GM19463 (cell line): ENCODE data around the gene SYK.
A peak's percentile ranks its signal among the peaks of the same experiment; 100 is the strongest.
"Not testable (repeated sequence)": the region's sequence is repeated elsewhere in the genome, so short reads cannot be mapped to it uniquely, and the experiment has no call there.

Experiments used
- ATAC-seq: cut with Tn5 transposase; IDR thresholded peaks from one replicate; pipeline ENCODE4 v1.9.1; 2021; ENCODE audit warnings: mild to moderate bottlenecking, moderate library complexity; ENCODE audit not compliant: unreplicated experiment

The SYK gene

DNA sequence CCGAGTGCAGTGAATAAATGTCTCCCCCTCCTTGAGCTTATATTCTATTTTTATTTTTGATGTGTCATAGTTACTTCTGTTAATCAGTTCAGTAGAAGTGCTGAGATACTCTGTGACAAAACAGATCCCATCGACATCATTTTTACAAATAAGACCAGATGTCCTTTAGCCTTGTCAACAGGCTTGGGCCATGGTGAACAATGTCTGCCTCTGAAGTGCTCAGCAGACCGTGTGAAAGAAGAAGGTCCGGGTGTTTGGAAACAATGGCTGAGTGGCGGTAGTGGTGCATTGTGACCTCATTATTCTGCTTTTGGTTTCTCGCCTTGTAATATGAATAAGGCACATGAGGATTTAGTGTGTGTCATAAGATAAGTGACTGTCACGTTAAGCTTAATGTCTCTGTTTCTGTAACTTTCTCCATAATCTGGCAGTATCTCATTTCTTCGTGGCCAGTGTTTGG, 71.2 kb downstream of the SYK start:
- ATAC-seq: no peak

DNA sequence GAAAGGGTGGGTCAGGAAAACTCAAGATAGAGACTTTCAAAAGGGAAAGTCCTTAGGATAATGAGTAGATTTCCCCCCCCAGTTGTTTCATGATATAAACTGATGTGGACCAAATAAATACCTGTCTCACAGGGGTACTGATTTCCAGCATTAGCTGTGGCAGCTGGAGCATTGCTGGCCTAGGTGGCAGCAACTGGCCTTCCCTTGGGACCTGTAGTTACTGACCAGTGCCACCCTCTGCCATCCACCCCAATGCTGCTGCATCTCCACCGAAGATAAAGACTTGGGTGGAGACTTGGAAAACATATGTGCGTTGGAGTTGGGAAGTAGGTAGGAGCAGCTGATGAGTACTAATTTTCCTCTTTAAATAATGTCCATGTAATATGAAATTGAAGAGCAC, 71.8 kb downstream of the SYK start:
- no peak for ATAC-seq

DNA sequence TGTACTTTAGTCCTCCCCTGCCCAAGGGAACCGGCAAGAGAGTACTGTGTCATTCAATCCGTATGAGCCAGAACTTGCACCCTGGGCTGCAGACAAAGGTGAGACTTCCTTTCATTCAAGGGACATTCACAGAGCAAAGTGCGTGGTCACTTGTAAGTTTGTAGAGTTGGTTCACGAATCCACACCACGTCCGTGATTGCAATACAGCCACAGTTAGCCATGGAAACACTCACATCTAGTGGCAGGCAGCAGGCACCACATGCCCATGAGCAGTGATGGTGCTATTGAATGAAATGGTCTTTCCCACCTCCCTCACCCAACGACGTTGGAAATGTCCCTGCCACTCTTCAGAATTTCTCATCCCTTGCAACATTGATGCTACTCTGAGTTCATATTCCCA, 72.6 kb downstream of the SYK start:
- no peak for ATAC-seq

DNA sequence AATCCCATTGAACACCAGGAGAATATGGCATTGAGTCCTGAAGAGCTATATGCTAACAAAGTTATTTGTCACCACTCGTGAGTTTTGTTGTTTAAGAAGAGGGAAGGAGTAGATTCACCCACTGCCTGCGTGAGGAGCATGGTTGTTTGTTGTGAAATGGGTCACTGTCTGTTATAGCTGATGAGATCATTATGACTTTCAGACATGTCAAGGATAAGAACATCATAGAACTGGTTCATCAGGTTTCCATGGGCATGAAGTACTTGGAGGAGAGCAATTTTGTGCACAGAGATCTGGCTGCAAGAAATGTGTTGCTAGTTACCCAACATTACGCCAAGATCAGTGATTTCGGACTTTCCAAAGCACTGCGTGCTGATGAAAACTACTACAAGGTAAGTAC, 76.9 kb downstream of the SYK start:
- ATAC-seq: no peak

DNA sequence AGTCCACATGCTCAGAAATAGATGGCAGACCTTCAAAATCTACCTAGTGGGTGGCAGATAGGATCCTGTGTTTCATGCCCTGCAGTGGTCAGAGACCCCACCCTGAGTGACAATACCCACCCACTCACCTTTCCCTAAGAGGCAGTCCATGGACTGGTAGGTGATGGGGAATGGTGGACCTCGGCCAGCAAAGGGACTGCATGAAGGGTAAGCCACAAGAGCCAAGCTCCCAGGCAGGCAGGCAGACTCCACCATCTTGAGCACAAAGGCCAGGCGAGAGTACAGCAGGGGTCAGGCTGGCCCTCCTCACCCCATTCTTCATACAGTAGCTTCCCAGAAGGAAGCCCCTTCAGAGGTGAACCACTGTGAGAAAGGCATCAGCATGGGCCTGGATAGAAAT, 78.4 kb downstream of the SYK start:
- ATAC-seq: no peak

DNA sequence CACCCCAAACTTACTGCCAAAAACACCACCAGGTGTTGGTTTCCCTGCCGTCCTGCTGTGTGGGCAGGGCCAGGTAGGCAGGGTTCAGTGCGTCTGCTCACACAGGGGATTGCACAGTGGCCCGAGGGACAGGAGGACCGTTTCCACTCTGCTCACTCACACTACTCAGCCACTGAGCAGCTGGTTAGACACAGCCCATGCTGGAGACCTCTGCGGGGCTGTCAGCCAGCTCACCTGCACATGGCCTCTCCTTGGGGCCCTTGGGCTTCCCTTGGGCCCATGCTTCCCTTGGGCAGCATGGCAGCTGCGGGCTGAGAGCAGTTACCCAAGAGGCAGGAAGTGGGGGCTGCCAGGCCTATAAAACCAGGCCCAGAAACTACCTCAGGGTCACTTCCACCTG, 79.0 kb downstream of the SYK start:
- no peak for ATAC-seq

DNA sequence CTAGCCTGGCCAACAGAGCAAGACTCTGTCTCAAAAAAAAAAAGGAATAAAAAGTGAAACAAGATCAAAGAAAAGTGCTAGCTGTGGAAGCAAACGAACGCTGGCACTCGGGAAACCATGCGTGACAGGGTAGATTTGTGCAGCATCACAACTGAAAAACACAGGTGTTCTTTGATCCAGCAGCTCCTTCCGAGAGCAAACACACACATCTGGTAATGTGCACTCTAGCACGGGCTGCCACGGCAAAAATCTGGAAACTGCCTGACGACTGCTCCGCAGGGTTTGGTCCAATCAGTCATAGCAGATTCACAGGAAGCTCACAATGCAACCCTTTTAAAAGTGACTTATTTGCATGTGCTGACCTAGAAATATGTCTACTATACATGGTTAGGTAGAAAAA, 80.0 kb downstream of the SYK start:
- ATAC-seq: peak; percentile 59

DNA sequence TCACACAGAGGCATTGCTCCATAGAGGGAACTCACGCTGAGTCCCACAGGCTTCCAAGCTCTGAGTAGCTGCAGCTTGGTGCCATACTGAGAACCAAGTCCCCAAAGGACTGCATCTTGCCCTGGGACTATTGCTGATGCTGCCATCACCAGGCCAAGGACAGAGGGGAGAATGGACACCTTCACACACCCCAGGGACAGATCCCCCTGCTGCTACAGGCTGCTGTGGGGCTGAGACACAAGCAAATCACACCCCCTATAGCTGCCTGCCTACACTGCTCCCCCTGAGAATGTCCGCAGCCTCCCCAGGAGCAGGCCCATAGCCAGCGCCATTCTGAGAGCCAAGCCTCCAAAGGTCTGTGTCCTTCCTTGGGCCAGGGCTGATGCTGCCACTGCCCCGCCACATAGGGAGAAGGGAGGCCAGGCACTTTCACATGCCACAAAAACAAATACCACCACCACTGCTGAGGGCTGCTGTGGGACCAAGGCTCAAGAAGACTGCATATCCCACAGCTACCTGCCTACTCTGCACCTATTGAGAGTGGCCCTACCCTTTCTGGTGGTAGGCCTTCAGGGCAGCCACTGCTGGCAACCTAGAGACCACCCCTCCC, 81.5 kb downstream of the SYK start:
- ATAC-seq: no peak

DNA sequence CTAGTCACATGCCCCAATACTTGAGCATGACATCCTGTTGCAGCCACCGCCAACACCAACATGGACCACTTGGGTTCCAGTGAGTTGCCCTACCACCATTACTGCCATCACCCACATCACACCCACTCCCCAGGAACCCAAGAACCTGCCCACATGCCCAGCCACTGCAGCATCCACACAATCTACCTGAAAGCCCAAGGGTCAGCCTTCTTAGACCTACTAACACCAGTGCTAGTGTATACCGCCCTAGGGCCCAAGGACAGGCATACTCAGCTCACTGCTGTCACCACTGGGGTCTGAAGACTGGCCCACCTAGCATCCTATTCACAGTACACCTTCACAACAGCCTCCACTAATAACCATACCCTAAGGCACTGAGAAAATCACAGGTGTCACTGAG, 82.0 kb downstream of the SYK start:
- ATAC-seq: no peak

DNA sequence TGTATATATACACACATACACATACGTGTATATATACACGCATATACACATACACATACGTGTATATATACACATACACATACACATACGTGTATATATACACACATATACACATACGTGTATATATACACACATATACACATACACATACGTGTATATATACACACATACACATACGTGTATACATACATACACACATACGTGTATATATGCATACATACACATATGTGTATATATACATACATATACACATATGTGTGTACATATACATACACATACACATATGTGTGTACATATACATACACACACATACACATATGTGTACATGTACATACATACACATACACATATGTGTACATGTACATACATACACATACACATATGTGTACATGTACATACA, 82.6 kb downstream of the SYK start:
- no peak for ATAC-seq

DNA sequence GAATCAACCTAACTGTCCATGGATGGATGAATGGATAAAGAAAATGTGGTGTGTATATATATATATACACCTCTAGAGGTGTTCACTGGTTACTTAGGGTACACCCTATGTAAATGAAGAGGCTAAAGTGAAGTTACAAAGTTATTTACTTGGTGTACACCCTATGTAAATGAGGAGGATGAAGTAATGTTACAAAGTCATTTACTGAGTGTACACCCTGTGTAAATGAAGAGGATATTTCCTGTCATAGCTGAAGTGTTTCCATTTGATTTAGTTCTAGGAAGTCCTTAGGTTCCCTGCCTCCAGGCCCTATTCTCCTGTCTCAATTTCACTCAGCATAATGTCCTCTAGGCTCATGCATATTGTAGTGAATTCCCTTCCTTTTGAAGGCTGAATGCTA, 85.2 kb downstream of the SYK start:
- ATAC-seq: not testable (repeated sequence)

DNA sequence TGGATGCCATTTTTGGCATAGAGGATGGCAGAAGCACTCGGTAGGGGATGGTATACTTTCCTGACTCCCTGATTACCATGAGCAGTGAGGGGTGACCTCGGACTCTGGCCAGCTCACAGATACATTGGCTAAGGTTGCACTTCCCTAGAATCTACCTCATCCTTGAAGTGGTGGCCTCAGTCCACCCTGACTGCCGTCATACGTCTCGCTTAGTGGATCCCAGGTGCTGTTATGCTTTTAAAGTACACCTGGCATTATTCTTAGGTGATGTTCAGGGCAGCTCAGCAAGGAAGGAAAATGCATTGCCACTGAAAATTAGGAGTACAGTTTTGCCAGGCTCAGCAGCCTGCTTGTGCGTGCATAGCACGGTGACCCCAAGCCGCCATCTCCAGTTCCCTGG, 87.3 kb downstream of the SYK start:
- no peak for ATAC-seq

DNA sequence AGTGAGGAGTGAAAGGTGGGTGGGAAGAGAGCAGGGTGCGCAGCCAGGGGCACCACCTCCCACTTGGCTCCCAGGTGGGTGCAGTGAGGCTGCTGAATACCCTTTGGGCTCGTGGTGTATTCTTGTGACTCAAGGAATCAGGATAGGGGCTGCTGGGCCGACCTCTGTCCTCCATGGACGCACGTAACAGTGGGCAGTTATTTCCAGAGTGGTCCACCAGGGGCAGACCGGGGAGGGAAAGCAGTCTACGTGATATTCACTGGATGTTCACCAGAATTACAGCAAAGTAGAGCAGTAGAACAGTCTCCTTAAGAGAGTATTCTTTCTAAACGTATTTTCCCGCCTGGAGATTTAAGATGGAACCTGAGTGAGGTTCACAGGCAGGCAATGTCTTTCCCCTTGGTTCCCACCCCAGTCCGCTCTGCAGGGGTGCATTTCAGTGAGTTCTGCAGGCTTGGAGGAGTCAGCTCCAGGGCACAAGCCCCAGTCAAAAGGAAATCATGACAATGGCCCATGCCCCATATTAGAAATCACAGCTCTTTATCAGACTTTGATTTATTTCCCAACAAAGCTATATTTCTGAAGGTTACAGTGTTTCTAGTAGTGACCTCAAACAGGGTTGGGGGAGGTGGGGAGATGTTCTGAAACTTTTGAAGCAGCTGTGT, 88.7 kb downstream of the SYK start:
- ATAC-seq: no peak

DNA sequence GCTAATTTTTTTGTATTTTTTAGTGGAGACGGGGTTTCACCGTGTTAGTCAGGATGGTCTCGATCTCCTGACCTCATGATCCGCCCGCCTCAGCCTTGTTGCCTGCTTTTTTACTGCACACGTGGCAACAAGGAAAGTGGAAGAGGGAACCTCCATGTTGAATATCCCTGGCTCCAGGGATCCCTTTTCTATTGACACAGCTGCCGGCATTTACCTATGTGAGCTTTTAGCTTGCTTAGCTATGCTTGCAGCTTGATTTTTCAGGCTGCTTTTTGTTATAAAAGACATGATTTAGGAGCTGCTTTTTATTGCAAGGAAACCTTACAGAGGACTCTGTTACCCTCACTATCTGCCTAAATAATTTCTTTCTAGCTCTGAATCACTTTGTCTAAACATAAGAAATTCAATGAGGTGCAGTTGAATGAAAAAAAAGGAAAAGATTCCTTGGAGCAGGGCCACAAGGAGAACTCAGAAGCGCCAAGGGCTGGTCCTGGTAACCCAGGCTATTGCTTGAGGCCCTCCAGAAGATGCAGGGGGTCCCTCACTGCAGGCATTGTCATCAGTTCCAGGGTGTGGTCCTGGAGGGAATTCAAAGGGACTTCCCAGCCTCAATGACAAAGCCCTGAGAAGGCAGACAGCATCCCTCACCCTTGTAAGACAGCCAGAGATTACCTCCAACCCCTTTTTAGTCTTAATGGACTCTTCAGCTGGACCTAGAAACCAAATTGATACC, 89.9 kb downstream of the SYK start:
- ATAC-seq: no peak

DNA sequence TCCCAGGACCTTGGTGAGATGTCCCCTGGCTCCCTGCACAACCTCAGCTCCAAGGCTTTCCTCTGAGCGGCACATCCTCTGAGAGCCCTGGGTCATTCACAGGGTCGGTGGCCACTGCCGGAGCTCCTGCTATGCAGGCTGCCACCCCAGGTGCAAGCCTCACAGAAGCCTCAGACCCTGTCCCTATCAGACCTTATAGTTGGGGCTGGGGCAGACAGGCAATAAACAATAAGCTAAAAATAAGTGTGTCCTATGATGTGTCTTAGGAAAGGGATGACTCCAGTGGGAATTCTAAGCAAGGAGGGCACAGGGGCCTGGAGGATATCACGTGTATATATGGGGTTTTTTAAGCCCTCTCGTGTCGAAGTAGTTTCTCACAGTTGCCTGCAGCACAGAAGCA, 91.3 kb downstream of the SYK start:
- no peak for ATAC-seq

DNA sequence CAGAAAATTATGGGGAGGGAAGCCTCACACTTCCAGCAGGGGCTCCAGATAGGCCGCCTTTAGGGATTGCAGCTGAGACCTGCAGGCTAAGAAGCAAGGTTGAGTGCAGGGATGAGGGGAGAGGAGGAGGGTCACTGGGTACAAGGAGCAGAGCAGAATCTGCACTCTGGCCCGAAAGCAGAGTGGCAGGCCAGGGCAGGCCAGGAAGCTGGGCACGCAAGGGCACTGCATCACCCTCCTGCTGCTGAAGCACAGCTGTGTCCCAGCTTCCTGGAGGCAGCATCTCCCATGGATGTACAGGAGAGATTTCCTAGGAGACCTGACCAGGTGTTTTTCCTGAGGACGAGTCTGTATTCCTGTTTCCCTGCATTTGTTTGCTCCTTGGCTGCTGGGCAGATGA, 92.1 kb downstream of the SYK start:
- ATAC-seq: no peak

DNA sequence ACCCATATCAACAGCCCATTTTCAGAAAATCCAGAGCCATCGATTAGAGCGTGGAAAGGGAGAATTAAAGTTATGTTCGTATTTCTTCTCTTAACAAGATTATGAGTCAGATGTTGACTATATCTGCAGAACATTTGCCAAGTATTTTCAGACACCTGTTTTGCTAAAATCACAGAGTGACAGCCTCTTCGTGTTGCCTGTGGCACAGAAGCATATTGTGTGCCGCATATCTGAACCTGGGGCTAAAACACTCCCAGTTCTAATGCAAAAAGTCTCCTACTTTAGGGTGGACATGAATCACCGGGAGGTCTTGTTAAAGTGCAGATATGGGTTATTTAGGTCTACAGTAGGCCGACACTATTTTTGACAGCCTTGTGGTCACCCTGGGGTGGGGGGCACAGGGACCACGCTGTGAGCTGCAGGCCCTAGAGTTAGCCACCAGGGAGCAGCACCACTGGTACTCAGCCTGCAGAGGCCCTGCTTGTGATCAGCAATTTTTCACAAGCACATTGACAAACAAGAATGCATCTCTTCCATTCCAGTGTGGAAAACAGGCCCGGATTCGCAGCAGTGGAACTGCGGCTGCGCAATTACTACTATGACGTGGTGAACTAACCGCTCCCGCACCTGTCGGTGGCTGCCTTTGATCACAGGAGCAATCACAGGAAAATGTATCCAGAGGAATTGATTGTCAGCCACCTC, 93.5 kb downstream of the SYK start:
- no peak for ATAC-seq

DNA sequence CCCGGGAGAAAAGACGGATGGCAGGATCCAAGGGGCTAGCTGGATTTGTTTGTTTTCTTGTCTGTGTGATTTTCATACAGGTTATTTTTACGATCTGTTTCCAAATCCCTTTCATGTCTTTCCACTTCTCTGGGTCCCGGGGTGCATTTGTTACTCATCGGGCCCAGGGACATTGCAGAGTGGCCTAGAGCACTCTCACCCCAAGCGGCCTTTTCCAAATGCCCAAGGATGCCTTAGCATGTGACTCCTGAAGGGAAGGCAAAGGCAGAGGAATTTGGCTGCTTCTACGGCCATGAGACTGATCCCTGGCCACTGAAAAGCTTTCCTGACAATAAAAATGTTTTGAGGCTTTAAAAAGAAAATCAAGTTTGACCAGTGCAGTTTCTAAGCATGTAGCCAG, 94.2 kb downstream of the SYK start:
- ATAC-seq: no peak

DNA sequence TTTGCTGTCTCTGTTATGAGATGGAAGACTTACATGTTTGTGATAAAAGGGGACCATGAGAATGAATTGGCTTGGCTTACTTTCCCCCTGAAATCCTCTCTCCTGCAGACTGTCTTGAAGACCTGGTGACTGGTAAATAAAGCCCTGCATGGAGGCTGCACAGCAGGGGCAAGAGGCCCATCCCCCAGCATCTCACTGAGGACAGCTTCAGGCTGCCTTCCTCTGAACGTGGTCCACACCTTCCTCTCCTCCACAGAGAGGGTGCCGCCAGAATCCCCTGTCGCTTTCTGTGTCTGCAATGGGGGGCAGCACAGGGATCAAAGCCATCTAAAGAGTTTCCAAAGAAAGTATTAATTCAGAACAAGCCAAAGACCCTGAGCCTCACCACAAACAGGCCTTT, 94.6 kb downstream of the SYK start:
- ATAC-seq: no peak

DNA sequence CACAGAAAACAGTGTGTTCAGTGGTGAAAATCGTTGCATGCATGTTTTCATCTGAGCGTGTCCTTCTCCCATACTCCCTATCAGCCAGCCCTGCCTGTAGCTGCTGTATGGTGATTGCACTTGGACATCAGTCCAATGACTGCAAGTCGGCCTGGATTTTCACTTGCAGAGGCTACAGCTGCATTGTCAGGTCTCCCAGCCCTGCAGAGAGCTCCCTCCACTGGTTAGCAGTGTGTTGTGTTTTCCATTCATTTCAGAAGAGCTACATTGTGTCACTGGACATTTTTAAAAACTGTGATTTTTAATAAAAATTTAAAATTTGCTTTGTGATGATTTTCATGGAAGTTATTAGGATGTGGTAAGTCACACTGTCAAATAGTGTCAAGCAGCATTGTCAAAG, 96.6 kb downstream of the SYK start:
- ATAC-seq: no peak

DNA sequence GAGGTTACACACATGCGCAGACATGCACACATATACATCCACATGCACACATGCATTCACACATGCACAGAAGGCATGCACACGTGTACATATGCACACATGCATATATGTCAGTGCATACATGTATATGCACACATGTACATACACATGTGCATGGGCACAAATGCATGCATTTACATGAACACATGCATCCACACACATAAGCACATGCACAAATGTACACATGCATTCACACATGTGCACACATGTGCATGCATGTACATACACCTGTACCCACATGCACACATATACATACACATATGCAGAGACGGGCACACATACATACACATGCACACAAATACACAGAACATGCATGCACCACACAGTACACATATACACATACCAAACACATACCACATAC, 97.7 kb downstream of the SYK start:
- ATAC-seq: no peak

DNA sequence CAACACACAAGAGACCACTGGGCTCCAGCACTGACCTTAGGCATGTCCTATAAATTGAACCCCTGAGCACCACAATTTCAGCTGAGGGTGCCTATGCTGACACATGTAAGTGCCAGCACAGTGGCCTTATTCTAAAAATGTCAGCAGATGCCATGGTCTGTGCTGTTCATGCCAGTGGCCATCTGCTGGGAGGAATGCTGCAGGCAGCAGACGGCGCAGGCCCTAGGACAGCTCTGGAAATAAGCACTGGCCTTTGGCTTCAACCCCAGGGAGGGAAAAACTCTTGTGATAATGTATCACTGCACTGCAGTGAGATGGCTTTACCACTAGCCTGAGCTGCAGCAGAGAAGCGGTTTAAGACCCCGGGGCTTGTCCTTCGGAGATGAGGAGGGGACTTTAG, 98.5 kb downstream of the SYK start:
- no peak for ATAC-seq
